Left cardiac atrium (tissue), 4 donors: ENCODE measurements around the gene SUPT5H. TPM values are rescaled to one million over a fixed set of nuclear protein-coding genes. Genes with fewer than 3 reads are reported as not detected.
A peak's percentile ranks its signal among the peaks of the same experiment; 100 is the strongest.

Experiments used
- ATAC-seq, 2 donors: fragments of 200-7000 bp; cut with Tn5 transposase; one replicate each; pipeline ENCODE4 v1.9.1; 2020; ENCODE audit warnings: mild to moderate bottlenecking in 2 of 2, moderate library complexity in 2 of 2
- DNase-seq: peaks from one replicate; pipeline ENCODE4 v3.0.0-alpha.2; 2020
- intact Hi-C, 2 donors: fragments of 100-400 bp; cut with DNase I; formaldehyde crosslinking; loops; one replicate each; pipeline versions ENCODE4 v1.14.1 to v1.15.1; 2022 to 2023
- microRNA-seq, 2 donors: library from miRNA; unstranded; fragments of <30 nt; microRNA quantifications; one replicate each; pipeline ENCODE4 v1.2.0, GENCODE V29; 2020
- total RNA-seq, 2 donors: library from RNA; stranded (reverse); fragmentation: NEBNext Ultra II Directional; extraction: Animal tissue kit (Norgen Biotek cat#: 25700); gene quantifications; one replicate each; pipeline ENCODE4 v1.2.1, GENCODE V29; 2021
- donor health status: DM: no; HTN: yes; CAD: no.
- donor health status: DM: no; HTN: yes; CAD: no; lungs with severe emphysema.
- donor health status: DM: yes; HTN: yes; CAD: no.
- donor health status: Dilated cardiomyopathy.

The SUPT5H gene
- total RNA-seq, 2 donors from 2014 or later: 61.1 to 70.1 TPM

- intact Hi-C loops: no loop called here
- no peak for DNase-seq
- no peak for ATAC-seq
These were observed 62.5 kb downstream of the SUPT5H start for GRCh38 chr19:39507715-39508364.

GRCh38 chr19:39508629-39509028 is 63.2 kb downstream of the SUPT5H start:
- ATAC-seq (no peak), DNase-seq (no peak)
- intact Hi-C loops: no loop called here

- intact Hi-C loops: no loop called here
- ATAC-seq (no peak), DNase-seq (no peak)
These were observed 63.9 kb downstream of the SUPT5H start for GRCh38 chr19:39509233-39509632.

- ATAC-seq (no peak), DNase-seq (no peak)
- intact Hi-C loops: no loop called here
These were observed 67.6 kb downstream of the SUPT5H start for GRCh38 chr19:39512988-39513387.

- intact Hi-C loops: no loop called here
- DNase-seq: no peak
- ATAC-seq: peak; percentile 57 to 66
These were observed 69.6 kb downstream of the SUPT5H start, which contains the start of gene SELENOV for GRCh38 chr19:39514840-39515550. TSS of gene SELENOV (plus strand) at chr19:39515139. CDS start at chr19:39515213, 74 bp downstream.

GRCh38 chr19:39515551-39516191 is 70.3 kb downstream of the SUPT5H start:
- no peak for DNase-seq
- ATAC-seq: peak; percentile 53
- intact Hi-C loops: no loop called here

GRCh38 chr19:39516270-39516669 is 70.9 kb downstream of the SUPT5H start:
- intact Hi-C loops: no loop called here

GRCh38 chr19:39517432-39517831 is 72.0 kb downstream of the SUPT5H start:
- intact Hi-C loops: no loop called here
- no peak for ATAC-seq
- DNase-seq: no peak

More at GRCh38 chr19:39516270-39516669, 70.9 kb downstream of the SUPT5H start:
- ATAC-seq (no peak), DNase-seq (no peak)

GRCh38 chr19:39518458-39518857 is 73.1 kb downstream of the SUPT5H start:
- DNase-seq: no peak
- no peak for ATAC-seq
- intact Hi-C loops: no loop called here

- intact Hi-C loops: no loop called here
- DNase-seq (no peak), ATAC-seq (no peak)
These were observed 73.6 kb downstream of the SUPT5H start for GRCh38 chr19:39518975-39519374.

- no peak for DNase-seq
These were observed 75.4 kb downstream of the SUPT5H start for GRCh38 chr19:39520541-39521484.

GRCh38 chr19:39524495-39524894 is 79.1 kb downstream of the SUPT5H start:
- intact Hi-C loops: no loop called here
- ATAC-seq (no peak), DNase-seq (no peak)

More at GRCh38 chr19:39520541-39521484, 75.4 kb downstream of the SUPT5H start:
- intact Hi-C loops: no loop called here
- no peak for ATAC-seq

- ATAC-seq: no peak
- intact Hi-C loops: no loop called here
These were observed 79.8 kb downstream of the SUPT5H start for GRCh38 chr19:39525205-39525604.

More at GRCh38 chr19:39525205-39525604, 79.8 kb downstream of the SUPT5H start:
- no peak for DNase-seq

Small RNAs within 50 kb of the gene (microRNA-seq; reads per million reads assigned to microRNA genes)
- 0 reads per million in 2 donors for gene MIR4530

Other genes starting within 250 kb of the SUPT5H start
- not detected for gene NCCRP1, start 248.6 kb upstream of the SUPT5H start, total RNA-seq
- not detected for gene SYCN, start 241.3 kb upstream of the SUPT5H start, total RNA-seq
- not detected for gene IFNL3, start 200.6 kb upstream of the SUPT5H start, total RNA-seq
- not detected for gene IFNL4, start 196.7 kb upstream of the SUPT5H start, total RNA-seq
- gene IFNL2, start 177.2 kb upstream of the SUPT5H start, total RNA-seq: not detected
- not detected for gene IFNL1, start 149.2 kb upstream of the SUPT5H start, total RNA-seq
- gene LRFN1, start 124.7 kb upstream of the SUPT5H start, total RNA-seq: 1 to 10 TPM in 1 of 2 donors, under 1 TPM in 1; 0.55 to 1.4 TPM
- 10 to 100 TPM; 29.6 to 43.8 TPM for gene GMFG, start 109.5 kb upstream of the SUPT5H start, total RNA-seq
- gene SAMD4B, start 103.2 kb upstream of the SUPT5H start, total RNA-seq: 10 to 100 TPM; 44.5 to 72.2 TPM
- gene PAF1, start 54.5 kb upstream of the SUPT5H start, total RNA-seq: 10 to 100 TPM; 34.5 to 38.4 TPM
- 10 to 100 TPM; 21.3 to 25.1 TPM for gene MED29, start 54.2 kb upstream of the SUPT5H start, total RNA-seq
- 100 to 1,000 TPM in 1 of 2 donors, 10 to 100 TPM in 1; 93.5 to 156 TPM for gene ZFP36, start 38.7 kb upstream of the SUPT5H start, total RNA-seq
- 10 to 100 TPM; 13.7 to 28.0 TPM for gene PLEKHG2, start 32.9 kb upstream of the SUPT5H start, total RNA-seq
- 1,000 to 10,000 TPM; 1,273 to 1,597 TPM for gene RPS16, start 9.6 kb upstream of the SUPT5H start, total RNA-seq
- 10 to 100 TPM; 60.3 to 71.2 TPM for gene TIMM50, start 35.3 kb downstream of the SUPT5H start, total RNA-seq
- gene DLL3, start 53.4 kb downstream of the SUPT5H start, total RNA-seq: not detected
- not detected for gene SELENOV, start 69.6 kb downstream of the SUPT5H start, total RNA-seq
- 1 to 10 TPM; 2.3 to 2.4 TPM for gene EID2B, start 87.3 kb downstream of the SUPT5H start, total RNA-seq
- 10 to 100 TPM; 11.0 to 14.8 TPM for gene EID2, start 94.6 kb downstream of the SUPT5H start, total RNA-seq
- gene LGALS13, start 156.9 kb downstream of the SUPT5H start, total RNA-seq: not detected
- gene LGALS16, start 210.3 kb downstream of the SUPT5H start, total RNA-seq: not detected